GM12878 (cell line): Measurements from ENCODE around the gene AFF2.

Experiments used
- BCL11A ChIP-seq: IDR thresholded peaks from 2 replicates; pipeline ENCODE4 v1.6.1; 2011; ENCODE audit warnings: low read depth, low read length
- EZH2 ChIP-seq: IDR thresholded peaks from 2 replicates; pipeline ENCODE4 v1.6.1; 2012; ENCODE audit warnings: low read depth, mild to moderate bottlenecking, control low read depth, inconsistent platforms, low read length, borderline replicate concordance; ENCODE audit not compliant: control insufficient read depth
- FOS ChIP-seq: IDR thresholded peaks from 3 replicates; pipeline ENCODE4 v1.6.1; 2011; ENCODE audit warnings: borderline replicate concordance; ENCODE audit not compliant: insufficient read length; ENCODE audit errors: extremely low read depth
- NR2F1 ChIP-seq: fragments of 450-650 bp; conservative IDR thresholded peaks from 2 replicates; pipeline ENCODE4 v1.6.1; 2017; ENCODE audit warnings: mild to moderate bottlenecking
- POLR2AphosphoS5 ChIP-seq: IDR thresholded peaks from 2 replicates; pipeline ENCODE4 v1.6.1; 2011; ENCODE audit warnings: mild to moderate bottlenecking, low read length, inconsistent platforms
- RAD21 ChIP-seq: IDR thresholded peaks from 2 replicates; pipeline ENCODE4 v1.6.1; 2011; ENCODE audit warnings: mild to moderate bottlenecking, low read depth, low read length, moderate library complexity; ENCODE audit not compliant: insufficient read depth
- RFX5 ChIP-seq: IDR thresholded peaks from 2 replicates; pipeline ENCODE4 v1.6.1; 2011; ENCODE audit warnings: low read depth, low read length, improper control_type of control experiment
- SP1 ChIP-seq: IDR thresholded peaks from one replicate; pipeline ENCODE4 v1.6.1; 2011; ENCODE audit warnings: low read depth, low read length
- TF ChIP-seq, protein P1 (sequence below), 3 experiments: IDR thresholded peaks in 2 of 3; conservative IDR thresholded peaks in 1 of 3; 2 replicates each; pipeline ENCODE4 v1.5.1; 2011; ENCODE audit warnings: low read depth in 3 of 3, low read length in 3 of 3, mild to moderate bottlenecking in 3 of 3, control low read depth in 2 of 3, moderate library complexity in 2 of 3, inconsistent platforms in 1 of 3, mixed read lengths in 1 of 3; ENCODE audit not compliant: control insufficient read depth in 2 of 3, insufficient read depth in 1 of 3; ENCODE audit errors: extremely low read depth in 1 of 3
- TF ChIP-seq, protein P2 (sequence below): IDR thresholded peaks from 2 replicates; pipeline ENCODE4 v1.6.1; 2011; ENCODE audit warnings: borderline replicate concordance, low read depth, mild to moderate bottlenecking, moderate library complexity, mixed read lengths, low read length; ENCODE audit not compliant: insufficient read depth; ENCODE audit errors: extremely low read length

DNA sequence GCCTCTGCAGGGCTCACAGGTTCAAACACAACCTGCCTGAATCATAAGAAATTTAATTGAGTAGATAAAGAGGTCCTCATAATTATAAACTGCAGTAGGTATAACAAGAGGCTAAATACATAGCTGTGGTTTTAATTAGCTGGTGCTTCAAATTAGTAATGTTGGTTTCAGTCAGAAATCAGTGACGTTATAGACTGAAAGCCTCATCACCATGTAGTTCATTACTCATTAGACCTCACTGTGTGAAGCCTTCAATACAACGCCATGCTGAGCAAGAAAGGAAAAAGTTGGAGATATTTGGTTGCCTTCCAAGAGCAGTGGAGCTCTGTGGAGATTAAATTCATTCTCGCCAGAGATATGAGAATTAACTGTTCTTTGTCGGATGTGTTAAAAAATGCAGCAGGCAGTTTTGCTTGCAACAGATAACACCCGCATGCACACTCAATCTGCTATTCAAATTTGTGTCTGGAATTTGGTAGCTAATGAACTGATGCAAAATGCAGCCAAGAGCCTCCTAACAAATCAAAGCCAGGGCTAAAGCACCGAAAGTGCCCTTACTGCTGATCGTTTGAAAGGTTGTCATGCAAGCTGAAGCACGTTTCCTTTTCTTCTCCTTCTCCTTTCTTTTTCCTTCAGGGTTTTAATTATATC lies 148.9 kb downstream of the AFF2 start:
- no peak for TF ChIP-seq FOS
- TF ChIP-seq, protein P1, sequence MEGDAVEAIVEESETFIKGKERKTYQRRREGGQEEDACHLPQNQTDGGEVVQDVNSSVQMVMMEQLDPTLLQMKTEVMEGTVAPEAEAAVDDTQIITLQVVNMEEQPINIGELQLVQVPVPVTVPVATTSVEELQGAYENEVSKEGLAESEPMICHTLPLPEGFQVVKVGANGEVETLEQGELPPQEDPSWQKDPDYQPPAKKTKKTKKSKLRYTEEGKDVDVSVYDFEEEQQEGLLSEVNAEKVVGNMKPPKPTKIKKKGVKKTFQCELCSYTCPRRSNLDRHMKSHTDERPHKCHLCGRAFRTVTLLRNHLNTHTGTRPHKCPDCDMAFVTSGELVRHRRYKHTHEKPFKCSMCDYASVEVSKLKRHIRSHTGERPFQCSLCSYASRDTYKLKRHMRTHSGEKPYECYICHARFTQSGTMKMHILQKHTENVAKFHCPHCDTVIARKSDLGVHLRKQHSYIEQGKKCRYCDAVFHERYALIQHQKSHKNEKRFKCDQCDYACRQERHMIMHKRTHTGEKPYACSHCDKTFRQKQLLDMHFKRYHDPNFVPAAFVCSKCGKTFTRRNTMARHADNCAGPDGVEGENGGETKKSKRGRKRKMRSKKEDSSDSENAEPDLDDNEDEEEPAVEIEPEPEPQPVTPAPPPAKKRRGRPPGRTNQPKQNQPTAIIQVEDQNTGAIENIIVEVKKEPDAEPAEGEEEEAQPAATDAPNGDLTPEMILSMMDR (IDR thresholded peaks at IDR 0.05 in 2 of 3, conservative IDR thresholded peaks at IDR 0.05 in 1 of 3; ENCODE audit: control insufficient read depth in 2 of 3, extremely low read depth in 1 of 3, insufficient read depth in 1 of 3, low read depth in 3 of 3, low read length in 3 of 3), result no peak
- no peak for TF ChIP-seq NR2F1
- TF ChIP-seq, protein P2, sequence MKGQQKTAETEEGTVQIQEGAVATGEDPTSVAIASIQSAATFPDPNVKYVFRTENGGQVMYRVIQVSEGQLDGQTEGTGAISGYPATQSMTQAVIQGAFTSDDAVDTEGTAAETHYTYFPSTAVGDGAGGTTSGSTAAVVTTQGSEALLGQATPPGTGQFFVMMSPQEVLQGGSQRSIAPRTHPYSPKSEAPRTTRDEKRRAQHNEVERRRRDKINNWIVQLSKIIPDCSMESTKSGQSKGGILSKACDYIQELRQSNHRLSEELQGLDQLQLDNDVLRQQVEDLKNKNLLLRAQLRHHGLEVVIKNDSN, result no peak
- no peak for TF ChIP-seq SP1
- no peak for TF ChIP-seq RAD21
- TF ChIP-seq BCL11A, result no peak
- TF ChIP-seq RFX5, result no peak
- no peak for TF ChIP-seq EZH2
- TF ChIP-seq POLR2AphosphoS5, result no peak
